Daoy (cell line): ENCODE results near the gene NHSL2. TPM values are rescaled to one million over a fixed set of nuclear protein-coding genes. Genes with fewer than 3 reads are reported as not detected.
"Not testable (repeated sequence)": the region's sequence is repeated elsewhere in the genome, so short reads cannot be mapped to it uniquely, and the experiment has no call there.

ENCODE experiments used
- DNase-seq: peaks from one replicate; pipeline ENCODE4 v3.0.0-alpha.2; 2015; ENCODE audit warnings: low read depth
- total RNA-seq: library from RNA; depleted of rRNA; stranded (reverse); fragments of >200 nt; shearing (Covaris generic); gene quantifications from 2 replicates; pipeline ENCODE4 v1.2.3, GENCODE V29; 2014; rRNA removed

Gene NHSL2
- total RNA-seq = 1.4 and 2.3 TPM in 2 replicates

GRCh38 chrX:71910643-71910985, at the start of gene NHSL2:
Gene NHSL2 (plus strand): TSS chrX:71910845.
- peak; percentile 59 for DNase-seq

- DNase-seq = no peak
These were observed 43.0 kb upstream of the NHSL2 start for GRCh38 chrX:71867680-71868079.

GRCh38 chrX:71869566-71869965, 41.1 kb upstream of the NHSL2 start:
- DNase-seq = not testable (repeated sequence)

GRCh38 chrX:71870208-71871098, 40.2 kb upstream of the NHSL2 start:
- peak; percentile 85 for DNase-seq

- peak; percentile 88 for DNase-seq
These were observed 39.3 kb upstream of the NHSL2 start for GRCh38 chrX:71871367-71871766.

- DNase-seq = no peak
These were observed 37.8 kb upstream of the NHSL2 start for GRCh38 chrX:71872542-71873458.

GRCh38 chrX:71873459-71873833, 37.2 kb upstream of the NHSL2 start:
- DNase-seq = no peak

- not testable (repeated sequence) for DNase-seq
These were observed 33.8 kb upstream of the NHSL2 start for GRCh38 chrX:71876841-71877240.

- no peak for DNase-seq
These were observed 25.5 kb upstream of the NHSL2 start for GRCh38 chrX:71885099-71885498.

- DNase-seq = no peak
These were observed 15.0 kb upstream of the NHSL2 start for GRCh38 chrX:71895607-71896006.

- no peak for DNase-seq
These were observed 4.5 kb upstream of the NHSL2 start for GRCh38 chrX:71906144-71906543.

GRCh38 chrX:71908387-71908786, 2.3 kb upstream of the NHSL2 start:
- DNase-seq = no peak

- peak; percentile 54 for DNase-seq
These were observed 689 bp upstream of the NHSL2 start for GRCh38 chrX:71909956-71910355.

GRCh38 chrX:71910986-71911730, 513 bp downstream of the NHSL2 start:
- peak; percentile 53 for DNase-seq

GRCh38 chrX:71911731-71912050, 1.0 kb downstream of the NHSL2 start:
- DNase-seq = peak; percentile 33

- no peak for DNase-seq
These were observed 1.5 kb downstream of the NHSL2 start for GRCh38 chrX:71912156-71912555.

- no peak for DNase-seq
These were observed 2.7 kb downstream of the NHSL2 start for GRCh38 chrX:71913156-71913950.

GRCh38 chrX:71917621-71918343, 7.1 kb downstream of the NHSL2 start:
- DNase-seq = peak; percentile 86

GRCh38 chrX:71919431-71919830, 8.8 kb downstream of the NHSL2 start:
- DNase-seq = peak; percentile 29

- DNase-seq = no peak
These were observed 9.2 kb downstream of the NHSL2 start for GRCh38 chrX:71919886-71920285.

GRCh38 chrX:71922686-71923085, 12.0 kb downstream of the NHSL2 start:
- DNase-seq = no peak
